Fibroblast of lung (primary cell): ENCODE measurements around the gene HIRA. TPM values are rescaled to one million over a fixed set of nuclear protein-coding genes. Genes with fewer than 3 reads are reported as not detected.

ENCODE experiments used
- DNase-seq, 2 donors: peaks; one replicate each; pipeline versions ENCODE4 v3.0.0 to v3.0.0-alpha.2; 2010; ENCODE audit warnings: low read depth in 2 of 2
- H2AFZ ChIP-seq: 2 replicates; pipeline ENCODE4 v1.5.1; 2012; ENCODE audit warnings: low read length, control low read depth, inconsistent platforms
- H3K27ac ChIP-seq: 2 replicates; pipeline ENCODE4 v1.5.1; 2011; ENCODE audit warnings: low read length, control low read depth; ENCODE audit not compliant: insufficient read depth
- H3K27me3 ChIP-seq: 2 replicates; pipeline ENCODE4 v1.5.1; 2011; ENCODE audit warnings: mild to moderate bottlenecking, low read length; ENCODE audit not compliant: control insufficient read depth, insufficient read depth
- H3K36me3 ChIP-seq: 2 replicates; pipeline ENCODE4 v1.5.1; 2011; ENCODE audit warnings: low read length; ENCODE audit not compliant: control insufficient read depth, insufficient read depth
- H3K4me1 ChIP-seq: 2 replicates; pipeline ENCODE4 v1.5.1; 2011; ENCODE audit warnings: low read length; ENCODE audit not compliant: control insufficient read depth, insufficient read depth; ENCODE audit errors: extremely low read depth
- H3K4me2 ChIP-seq: 2 replicates; pipeline ENCODE4 v1.5.1; 2011; ENCODE audit warnings: low read length, control low read depth; ENCODE audit not compliant: insufficient read depth; ENCODE audit errors: extremely low read depth
- H3K4me3 ChIP-seq, 4 experiments: fragments of 200-600 bp in 1 of 4; sonication (generic) in 1 of 4; replicated peaks in 1 of 4; 2 replicates each; pipeline ENCODE4 v1.5.1; 2011 to 2016; ENCODE audit warnings: low read length in 4 of 4, low read depth in 3 of 4, mild to moderate bottlenecking in 3 of 4, control low read depth in 2 of 4, inconsistent platforms in 1 of 4, mixed read lengths in 1 of 4; ENCODE audit not compliant: insufficient read depth in 1 of 4; ENCODE audit errors: control extremely low read depth in 1 of 4
- H3K79me2 ChIP-seq: 2 replicates; pipeline ENCODE4 v1.5.1; 2012; ENCODE audit warnings: mild to moderate bottlenecking, low read length, inconsistent platforms; ENCODE audit not compliant: control insufficient read depth, insufficient read depth
- H3K9ac ChIP-seq: 2 replicates; pipeline ENCODE4 v1.5.1; 2011; ENCODE audit warnings: mild to moderate bottlenecking, low read length, control low read depth; ENCODE audit not compliant: insufficient read depth
- H3K9me3 ChIP-seq: 2 replicates; pipeline ENCODE4 v1.5.1; 2012; ENCODE audit warnings: low read depth, low read length; ENCODE audit not compliant: control insufficient read depth, insufficient read depth
- H4K20me1 ChIP-seq: 2 replicates; pipeline ENCODE4 v1.5.1; 2011; ENCODE audit warnings: low read length; ENCODE audit not compliant: control insufficient read depth, insufficient read depth; ENCODE audit errors: extremely low read depth
- CTCF ChIP-seq, 2 donors: IDR thresholded peaks in 1 of 2; conservative IDR thresholded peaks in 1 of 2; 1 replicate in 1 of 2; 2 replicates in 1 of 2; pipeline ENCODE4 v1.5.1; 2011 to 2012; ENCODE audit warnings: low read length in 2 of 2, control low read depth in 1 of 2, inconsistent platforms in 1 of 2, low read depth in 1 of 2, mild to moderate bottlenecking in 1 of 2
- EZH2 ChIP-seq: IDR thresholded peaks from 2 replicates; pipeline ENCODE4 v1.5.1; 2012; ENCODE audit warnings: low read length, control low read depth, mild to moderate bottlenecking; ENCODE audit errors: missing control alignments
- polyA plus RNA-seq, 2 donors: library from polyadenylated mRNA; depleted of rRNA in 1 of 2; stranded (reverse) in 1 of 2; unstranded in 1 of 2; fragments of >200 nt; gene quantifications; 2 replicates each; pipeline ENCODE4 v1.2.1, GENCODE V29; 2011 to 2012; ENCODE audit warnings: missing spikeins in 1 of 2
- total RNA-seq: library from RNA; depleted of rRNA; stranded (reverse); fragments of >200 nt; gene quantifications from 2 replicates; pipeline ENCODE4 v1.2.1, GENCODE V29; 2014

The HIRA gene
- total and polyA plus RNA-seq, 2 donors (not counting 1 experiment from before 2014, with no cell fraction given), result 19.2 to 20.5 TPM

DNA sequence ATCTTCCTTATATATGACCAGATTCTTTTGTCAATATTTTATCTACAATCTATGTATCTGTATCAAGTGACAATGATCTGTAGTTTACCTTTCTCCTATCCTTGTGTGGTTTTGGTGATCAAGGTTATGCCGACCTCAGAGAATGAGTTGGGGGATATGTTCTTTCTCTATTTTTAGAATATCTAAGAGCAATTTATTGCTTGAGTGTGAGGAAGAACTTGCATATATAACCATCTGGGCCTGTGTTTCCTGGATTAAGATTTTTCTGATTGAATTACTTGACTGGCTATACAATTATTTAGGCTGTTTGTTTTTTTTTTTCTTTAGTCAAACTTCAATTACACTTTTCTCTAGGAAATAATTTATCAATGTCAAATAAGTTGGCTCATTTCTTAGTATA lies 30.0 kb upstream of the HIRA start:
- DNase-seq, result no peak
- peaks cover 7% of the 10 kb centered on the region for H3K4me1 ChIP-seq
- no peaks in the 10 kb centered on the region for H4K20me1 ChIP-seq
- no peaks in the 10 kb centered on the region for H3K9me3 ChIP-seq
- no peak overlapping the region for H3K9ac ChIP-seq
- H3K4me3 ChIP-seq, result no peak overlapping the region
- H3K36me3 ChIP-seq, result peaks cover 14% of the 10 kb centered on the region
- H3K27ac ChIP-seq, result no peak overlapping the region
- no peak overlapping the region for H3K4me2 ChIP-seq
- H2AFZ ChIP-seq, result no peak overlapping the region
- H3K27me3 ChIP-seq, result no peaks in the 10 kb centered on the region
- no peak for TF ChIP-seq CTCF (conservative IDR thresholded peaks at IDR 0.05 in 1 of 2, IDR thresholded peaks at IDR 0.05 in 1 of 2; ENCODE audit: low read depth in 1 of 2, low read length in 2 of 2)
- H3K79me2 ChIP-seq, result no peaks in the 10 kb centered on the region

GRCh38 chr22:19460036-19460435 lies 28.5 kb upstream of the HIRA start:
- Histone ChIP-seq H3K9ac (no peak overlapping the region), H3K4me3 (no peak overlapping the region), H3K36me3 (peaks cover 17% of the 10 kb centered on the region), H3K9me3 (no peaks in the 10 kb centered on the region), H3K4me1 (peaks cover 10% of the 10 kb centered on the region), H3K4me2 (no peak overlapping the region), H2AFZ (no peak overlapping the region), H4K20me1 (no peaks in the 10 kb centered on the region), H3K79me2 (no peaks in the 10 kb centered on the region), H3K27me3 (no peaks in the 10 kb centered on the region), H3K27ac (no peak overlapping the region)
- no peak for TF ChIP-seq CTCF (conservative IDR thresholded peaks at IDR 0.05 in 1 of 2, IDR thresholded peaks at IDR 0.05 in 1 of 2; ENCODE audit: low read depth in 1 of 2, low read length in 2 of 2)
- TF ChIP-seq EZH2, result no peak
- DNase-seq, result no peak

- Histone ChIP-seq H2AFZ (no peak overlapping the region), H4K20me1 (no peaks in the 10 kb centered on the region), H3K27me3 (no peaks in the 10 kb centered on the region), H3K36me3 (peaks cover 22% of the 10 kb centered on the region), H3K27ac (no peak overlapping the region), H3K79me2 (no peaks in the 10 kb centered on the region), H3K4me3 (no peak overlapping the region), H3K4me2 (no peak overlapping the region), H3K9me3 (no peaks in the 10 kb centered on the region), H3K9ac (no peak overlapping the region), H3K4me1 (peaks cover 3% of the 10 kb centered on the region)
- TF ChIP-seq EZH2 (no peak), CTCF (conservative IDR thresholded peaks at IDR 0.05 in 1 of 2, IDR thresholded peaks at IDR 0.05 in 1 of 2; ENCODE audit: low read depth in 1 of 2, low read length in 2 of 2) (no peak)
- DNase-seq, result no peak
These were observed 26.4 kb upstream of the HIRA start for GRCh38 chr22:19457828-19458428.
